GM18498 (cell line): Measurements from ENCODE around the gene OR7C2.
"Not testable (repeated sequence)": the region's sequence is repeated elsewhere in the genome, so short reads cannot be mapped to it uniquely, and the experiment has no call there.

Source experiments
- ATAC-seq: cut with Tn5 transposase; IDR thresholded peaks from one replicate; pipeline ENCODE4 v1.9.1; 2021; ENCODE audit warnings: mild to moderate bottlenecking, moderate library complexity; ENCODE audit not compliant: unreplicated experiment

The OR7C2 gene

DNA sequence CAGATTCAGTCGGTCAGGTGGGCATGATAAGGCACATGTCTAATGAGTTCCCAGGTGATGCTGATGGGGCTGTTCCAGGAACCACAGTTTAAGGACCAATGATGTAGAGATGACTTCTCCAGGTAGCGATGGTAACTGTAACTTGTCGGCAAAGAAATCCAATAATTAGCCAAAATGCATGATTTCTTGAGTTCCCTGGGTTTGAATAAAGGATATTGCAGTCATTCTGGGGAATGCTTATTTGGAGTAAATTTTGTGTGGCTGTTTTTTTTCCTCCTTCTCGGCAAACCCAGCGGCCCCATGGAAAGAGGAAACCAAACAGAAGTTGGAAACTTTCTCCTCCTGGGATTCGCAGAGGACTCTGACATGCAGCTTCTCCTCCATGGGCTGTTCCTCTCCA lies at the start of gene OR7C2:
TSS of gene OR7C2 (plus strand) at position 301 of the 400 bp plus-strand sequence. CDS start at position 301, 0 bp downstream.
- ATAC-seq = no peak

DNA sequence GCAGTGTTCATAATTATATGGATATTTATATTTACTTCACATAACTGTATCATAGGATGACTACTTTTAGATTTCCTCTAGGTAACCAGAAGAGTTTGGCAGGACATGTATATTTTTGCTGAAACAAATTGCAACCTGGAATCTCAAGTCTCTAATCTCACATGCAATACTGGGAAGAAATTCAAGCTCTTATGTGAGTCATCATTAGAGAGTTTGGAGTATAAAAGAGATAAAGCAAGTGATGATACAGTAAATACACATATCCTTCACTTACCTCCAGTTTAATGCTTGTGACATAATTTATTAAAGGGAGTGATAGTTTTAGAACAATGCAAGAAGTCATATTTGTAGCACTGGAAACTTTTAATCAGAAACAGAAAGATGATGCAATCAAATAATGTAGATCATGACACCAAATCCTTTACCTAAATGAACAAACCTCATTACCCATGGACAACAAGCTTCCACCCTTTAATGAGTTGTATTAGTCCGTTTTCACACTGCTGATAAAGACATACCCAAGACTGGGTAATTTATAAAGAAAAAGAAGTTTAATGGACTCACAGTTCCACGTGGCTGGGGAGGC lies 39.5 kb upstream of the OR7C2 start:
- no peak for ATAC-seq

DNA sequence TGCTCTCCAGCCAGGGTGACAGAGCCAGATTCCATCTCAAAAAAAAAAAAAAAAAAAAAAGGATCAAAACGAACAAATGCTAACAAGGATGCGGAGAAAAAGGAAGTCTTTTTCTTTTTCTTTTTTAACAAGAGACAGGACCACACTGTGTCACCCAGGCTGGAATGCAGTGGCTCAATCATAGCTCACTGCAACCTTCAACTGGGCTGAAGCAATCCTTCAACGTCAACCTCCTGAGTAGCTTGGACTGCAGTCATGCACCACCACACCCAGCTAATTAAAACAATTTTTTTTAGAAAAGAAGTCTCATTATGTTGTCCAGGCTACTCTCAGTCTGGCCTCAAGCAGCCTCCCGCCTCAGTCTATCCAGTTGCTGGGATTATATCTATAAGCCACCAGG lies 34.6 kb upstream of the OR7C2 start:
- ATAC-seq = no peak

GRCh38 chr19:14915116-14915515 lies 26.2 kb upstream of the OR7C2 start:
- no peak for ATAC-seq

DNA sequence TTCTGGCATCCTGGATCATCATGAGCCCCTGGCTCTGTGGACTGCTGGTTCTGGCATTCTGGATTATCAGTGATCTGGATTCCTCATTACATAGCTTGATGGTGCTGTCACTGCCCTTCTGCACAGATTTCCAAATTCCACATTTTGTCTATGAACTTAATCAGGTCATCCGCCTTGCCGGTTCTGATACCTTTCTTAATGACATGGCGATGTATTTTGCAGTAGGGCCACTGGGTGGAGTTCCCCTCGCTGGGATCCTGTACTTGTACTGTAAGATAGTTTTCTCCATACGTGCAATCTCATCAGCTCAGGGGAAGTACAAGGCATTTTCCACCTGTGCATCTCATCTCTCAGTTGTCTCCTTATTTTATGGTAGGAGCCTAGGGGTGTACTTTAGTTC lies 24.4 kb upstream of the OR7C2 start:
- no peak for ATAC-seq

DNA sequence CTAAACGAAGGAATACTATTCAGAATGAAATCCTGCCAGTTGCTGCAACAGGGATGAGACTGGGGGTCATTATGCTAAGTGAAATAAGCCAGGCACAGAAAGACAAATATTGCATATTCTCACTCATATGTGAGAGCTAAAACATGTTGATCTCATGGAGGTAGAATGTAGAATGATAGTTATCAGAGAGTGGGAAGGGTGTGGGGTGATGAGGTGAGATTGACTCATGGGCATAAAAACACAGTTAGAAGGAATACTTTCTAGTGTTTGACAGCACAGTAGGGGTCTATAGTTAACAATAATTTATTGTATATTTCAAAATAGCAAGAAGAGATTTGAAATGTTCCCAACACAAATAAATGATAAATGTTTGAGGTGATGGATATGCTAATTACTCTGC lies 7.8 kb upstream of the OR7C2 start:
- ATAC-seq = no peak

DNA sequence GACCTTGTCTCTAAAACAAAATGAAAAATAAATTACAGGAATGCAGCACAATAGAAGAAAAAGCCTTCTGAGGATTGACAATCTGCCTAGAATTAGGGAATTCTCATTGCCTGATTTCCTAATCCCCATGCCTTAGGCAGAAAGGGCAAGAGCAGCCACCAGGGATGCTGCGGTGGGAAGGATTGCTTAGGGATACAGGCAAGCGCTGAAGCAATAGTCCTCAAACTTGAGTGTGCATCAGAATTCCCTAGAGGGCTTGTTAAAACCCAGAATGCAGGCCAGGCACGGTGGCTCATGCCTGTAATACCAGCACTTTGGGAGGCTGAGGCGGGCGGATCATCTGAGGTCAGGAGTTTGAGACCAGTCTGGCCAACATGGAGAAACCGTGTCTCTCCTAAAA lies 1.0 kb upstream of the OR7C2 start:
- no peak for ATAC-seq

- ATAC-seq = no peak
Observed at GRCh38 chr19:14943601-14944000, 2.3 kb downstream of the OR7C2 start.

DNA sequence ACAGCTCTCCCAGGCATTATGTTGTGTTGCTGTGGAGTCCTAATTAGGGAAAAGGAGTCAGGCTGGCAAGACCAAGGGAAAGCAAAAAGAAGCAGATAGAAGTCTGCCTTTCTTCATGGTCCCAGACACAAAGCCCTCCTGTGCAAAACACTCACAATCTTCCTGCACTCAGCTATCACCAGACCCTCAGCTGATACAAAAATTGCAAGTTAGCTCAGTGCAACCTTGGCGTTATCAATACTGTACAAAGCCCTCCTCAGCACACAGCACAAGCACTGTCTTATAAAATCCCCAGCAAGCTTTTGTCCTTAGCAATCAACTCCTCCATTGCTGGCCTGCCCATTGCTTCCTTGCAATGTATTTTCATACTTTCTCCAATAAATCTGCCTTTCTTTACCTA lies 3.2 kb downstream of the OR7C2 start:
- no peak for ATAC-seq

DNA sequence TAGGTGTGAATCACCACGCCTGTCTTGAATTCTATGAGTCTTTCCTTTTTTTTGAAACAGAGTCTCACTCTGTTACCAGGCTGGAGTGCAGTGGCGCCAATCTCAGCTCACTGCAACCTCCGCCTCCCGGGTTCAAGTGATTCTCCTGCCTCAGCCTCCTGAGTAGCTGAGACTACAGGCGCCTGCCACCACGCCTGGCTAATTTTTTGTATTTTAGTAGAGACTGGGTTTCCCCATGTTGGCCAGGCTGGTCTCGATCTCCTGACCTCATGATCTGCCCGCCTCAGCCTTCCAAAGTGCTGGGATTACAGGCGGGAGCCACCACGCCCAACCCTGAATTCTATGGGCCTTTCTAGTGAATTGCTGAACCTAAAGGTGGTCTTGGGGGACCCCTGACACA lies 8.1 kb downstream of the OR7C2 start:
- not testable (repeated sequence) for ATAC-seq

DNA sequence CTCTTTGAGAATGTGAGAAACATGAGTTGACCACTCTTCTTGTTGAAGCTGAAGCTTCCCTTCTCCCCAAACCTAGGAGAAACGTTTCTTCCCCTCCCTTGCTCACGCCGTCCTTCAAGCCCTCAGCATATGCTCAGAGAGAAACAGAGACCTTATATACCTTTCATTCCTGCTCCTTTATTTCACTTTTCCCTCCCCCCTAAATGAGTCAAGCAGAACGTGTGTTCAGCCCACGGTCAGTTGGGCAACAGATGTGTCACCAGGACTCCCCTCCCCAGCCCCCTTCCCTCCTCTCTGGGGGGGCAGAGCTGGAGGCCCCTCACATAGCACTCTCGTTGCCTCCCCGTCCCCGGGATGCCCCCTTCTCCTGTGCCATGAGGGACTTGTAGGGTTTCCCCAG lies 8.6 kb downstream of the OR7C2 start:
- no peak for ATAC-seq

- ATAC-seq = no peak
Observed at GRCh38 chr19:14950421-14950820, 9.1 kb downstream of the OR7C2 start.

DNA sequence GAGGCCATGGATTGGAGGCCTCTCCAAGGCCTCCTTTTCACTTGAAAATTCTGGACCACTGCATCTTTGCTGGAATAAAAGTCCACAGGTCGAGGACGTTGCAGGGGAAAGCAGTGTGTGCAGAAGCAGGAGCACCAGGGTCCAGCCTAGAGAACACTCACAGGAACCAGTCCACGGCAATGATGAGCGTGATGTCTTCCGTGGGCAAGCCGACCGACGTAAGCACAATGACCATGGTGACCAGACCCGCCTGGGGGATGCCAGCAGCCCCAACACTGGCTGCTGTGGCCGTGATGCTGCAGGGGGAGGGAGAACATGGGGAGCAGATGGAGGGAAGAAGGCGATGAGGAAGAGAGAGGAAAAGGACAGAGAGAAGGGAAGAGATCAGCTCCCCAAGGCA lies 11.5 kb downstream of the OR7C2 start:
- ATAC-seq = no peak

DNA sequence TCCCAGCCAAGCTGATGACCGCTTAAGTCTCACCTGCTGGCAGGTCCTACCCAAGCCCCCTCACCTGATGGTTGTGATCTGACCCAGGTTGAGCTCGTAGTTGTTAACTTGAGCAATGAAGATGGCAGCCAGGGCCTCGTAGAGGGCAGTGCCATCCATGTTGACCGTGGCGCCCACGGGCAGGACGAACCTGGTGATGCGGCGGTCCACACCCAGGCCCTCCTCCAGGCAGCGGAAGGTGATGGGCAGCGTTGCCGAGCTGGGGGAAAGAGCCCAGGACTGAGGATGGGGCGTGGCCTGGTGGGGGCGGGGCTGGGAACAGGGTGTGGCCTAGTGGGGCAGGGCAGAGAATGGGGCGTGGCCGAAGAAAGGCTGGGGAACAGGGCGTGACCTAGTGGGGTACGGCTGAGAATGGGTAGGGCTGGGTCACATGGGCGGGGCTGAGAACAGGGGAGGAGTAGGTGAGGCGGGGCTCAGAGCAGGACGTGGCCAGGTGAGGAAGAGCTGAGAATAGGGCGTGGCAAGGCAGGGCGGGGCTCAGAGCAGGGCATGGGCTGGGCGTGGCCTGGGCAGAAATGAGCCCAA lies 12.9 kb downstream of the OR7C2 start:
- ATAC-seq = no peak

- no peak for ATAC-seq
Observed at GRCh38 chr19:14957464-14957863, 16.2 kb downstream of the OR7C2 start.

DNA sequence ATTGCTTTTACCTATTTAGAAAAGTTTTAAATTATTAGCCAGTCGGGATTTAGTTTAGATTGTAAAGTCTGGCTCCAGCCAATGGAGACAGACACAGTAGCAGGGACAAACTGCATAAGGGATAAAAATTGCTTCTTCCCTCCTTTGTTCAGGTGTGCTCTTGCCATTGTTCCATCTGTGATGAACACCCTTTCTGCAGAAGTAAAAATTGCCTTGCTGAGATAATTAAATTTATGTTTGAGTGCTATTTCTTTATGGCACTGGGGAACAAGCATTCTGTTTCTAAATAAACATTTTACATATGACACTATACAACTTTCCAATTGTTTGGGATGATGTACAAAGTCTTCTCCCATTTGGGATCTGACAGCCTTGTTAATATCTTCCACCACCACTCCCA lies 18.0 kb downstream of the OR7C2 start:
- no peak for ATAC-seq

DNA sequence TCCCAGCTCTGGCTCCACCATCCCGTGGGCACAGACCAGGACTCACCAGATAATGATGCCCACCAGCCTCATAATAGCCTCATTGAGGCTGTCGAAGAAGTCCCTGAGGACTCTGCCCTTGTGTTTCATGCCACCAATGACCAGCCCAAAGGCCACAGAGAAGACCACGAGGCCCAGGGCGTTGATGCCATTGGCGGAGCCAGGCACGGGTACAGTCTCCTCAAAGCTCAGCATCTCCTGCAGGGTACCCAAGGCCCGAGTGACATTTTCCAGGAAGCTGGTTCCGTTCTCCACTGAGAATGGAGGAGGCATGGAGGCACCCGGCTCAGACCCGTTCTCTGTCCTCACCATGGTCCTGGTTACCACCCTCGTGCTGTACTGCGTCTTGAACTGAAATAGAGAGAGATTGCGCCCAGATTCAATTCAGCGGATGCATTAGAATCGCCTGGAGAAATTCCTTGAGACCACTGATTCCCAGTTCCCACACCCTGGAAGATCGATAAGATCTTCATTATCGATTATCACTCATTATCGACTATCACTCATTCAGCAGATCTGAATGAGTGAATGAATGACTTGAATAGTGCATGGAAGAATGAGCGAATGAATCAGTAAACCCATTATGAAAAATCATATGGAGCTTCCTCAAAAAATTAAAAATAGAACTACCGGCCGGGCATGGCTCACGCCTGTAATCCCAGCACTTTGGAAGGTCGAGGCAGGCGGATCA lies 20.8 kb downstream of the OR7C2 start:
- no peak for ATAC-seq

- ATAC-seq = no peak
Observed at GRCh38 chr19:14968247-14968646, 27.0 kb downstream of the OR7C2 start.

- ATAC-seq = no peak
Observed at GRCh38 chr19:14971474-14971873, 30.2 kb downstream of the OR7C2 start.

DNA sequence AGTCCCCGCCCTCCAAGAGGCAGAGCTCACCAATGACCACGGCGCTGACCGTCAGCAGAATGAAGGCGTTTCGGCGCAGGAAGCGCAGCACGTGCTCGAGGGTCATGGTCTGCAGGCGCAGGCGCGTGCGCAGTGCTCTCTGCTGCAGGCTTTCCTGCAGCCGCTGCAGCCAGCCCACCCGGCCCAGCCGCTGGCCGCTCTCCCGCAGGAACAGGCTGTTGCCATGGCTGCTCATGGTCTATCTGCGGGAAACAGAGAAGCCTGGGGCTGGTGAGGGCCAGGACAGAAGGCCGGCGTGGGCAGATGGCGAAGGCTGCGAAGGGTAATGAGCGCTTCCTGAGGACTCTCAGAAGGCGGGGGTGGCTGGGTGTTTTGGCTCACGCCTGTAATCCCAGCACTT lies 31.4 kb downstream of the OR7C2 start:
- no peak for ATAC-seq

DNA sequence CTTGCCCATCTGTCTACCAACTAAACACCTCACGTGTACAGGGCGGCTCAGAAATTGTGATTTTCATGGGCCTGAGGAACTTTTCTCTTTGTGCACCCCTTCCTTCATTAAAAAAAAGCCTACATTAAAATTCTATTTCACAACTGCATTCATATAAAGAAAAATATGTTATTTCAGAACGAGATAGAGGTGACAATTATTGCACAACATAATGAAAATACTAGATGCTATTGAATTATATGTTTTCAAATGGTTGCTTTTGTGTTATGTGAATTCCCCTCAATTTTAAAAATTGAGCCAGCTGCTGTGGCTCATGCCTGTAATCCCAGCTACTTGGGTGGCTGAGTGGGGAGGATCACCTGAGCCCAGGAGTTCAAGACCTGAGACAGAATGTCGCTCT lies 33.2 kb downstream of the OR7C2 start:
- ATAC-seq = no peak

- ATAC-seq = no peak
Observed at GRCh38 chr19:14977128-14977527, 35.8 kb downstream of the OR7C2 start.
